Smooth muscle cell of the brain vasculature (primary cell): ENCODE data around the gene PTEN.

ENCODE experiments used
- DNase-seq: peaks from one replicate; pipeline ENCODE4 v3.0.0-alpha.2; 2012; ENCODE audit warnings: low read depth, low spot score

Gene PTEN

GRCh38 chr10:87920538-87920937, 57.1 kb downstream of the PTEN start:
- DNase-seq = no peak

- DNase-seq = no peak
These were observed 58.7 kb downstream of the PTEN start for GRCh38 chr10:87921931-87922688.

- no peak for DNase-seq
These were observed 59.8 kb downstream of the PTEN start for GRCh38 chr10:87923233-87923632.

- no peak for DNase-seq
These were observed 62.1 kb downstream of the PTEN start for GRCh38 chr10:87925570-87925969.

GRCh38 chr10:87927091-87927490, 63.7 kb downstream of the PTEN start:
- DNase-seq = no peak

GRCh38 chr10:87928996-87929395, 65.6 kb downstream of the PTEN start:
- DNase-seq = no peak

- no peak for DNase-seq
These were observed 66.7 kb downstream of the PTEN start for GRCh38 chr10:87930141-87930540.

- DNase-seq = no peak
These were observed 67.8 kb downstream of the PTEN start for GRCh38 chr10:87930934-87931835.

- no peak for DNase-seq
These were observed 68.4 kb downstream of the PTEN start for GRCh38 chr10:87931836-87932230.

- DNase-seq = no peak
These were observed 72.1 kb downstream of the PTEN start for GRCh38 chr10:87935290-87936141.

GRCh38 chr10:87940210-87940609, 76.8 kb downstream of the PTEN start:
- DNase-seq = no peak

- DNase-seq = no peak
These were observed 79.6 kb downstream of the PTEN start for GRCh38 chr10:87942884-87943527.

- no peak for DNase-seq
These were observed 82.6 kb downstream of the PTEN start for GRCh38 chr10:87945984-87946383.

- no peak for DNase-seq
These were observed 89.2 kb downstream of the PTEN start for GRCh38 chr10:87952612-87953011.

GRCh38 chr10:87956055-87956454, 92.6 kb downstream of the PTEN start:
- no peak for DNase-seq

GRCh38 chr10:87957702-87958101, 94.3 kb downstream of the PTEN start:
- no peak for DNase-seq

GRCh38 chr10:87960230-87960629, 96.8 kb downstream of the PTEN start:
- DNase-seq = no peak

GRCh38 chr10:87961314-87961713, 97.9 kb downstream of the PTEN start:
- DNase-seq = no peak

GRCh38 chr10:87966459-87966858, 103.0 kb downstream of the PTEN start:
- DNase-seq = no peak

- no peak for DNase-seq
These were observed 110.2 kb downstream of the PTEN start for GRCh38 chr10:87973635-87974034.

- DNase-seq = no peak
These were observed 110.7 kb downstream of the PTEN start for GRCh38 chr10:87974130-87974529.
